K562 (cell line): ENCODE data around the gene SACM1L. TPM values are rescaled to one million over a fixed set of nuclear protein-coding genes. Genes with fewer than 3 reads are reported as not detected.

Experiments
- ATAC-seq: fragments of 200-7000 bp; cut with Tn5 transposase; 3 replicates; pipeline ENCODE4 v1.9.1; 2020; ENCODE audit warnings: moderate library complexity
- BruUV-seq: library from RNA; stranded (reverse); fragments of 400-500 nt; replicated peaks from 2 replicates; lab custom pipeline; 2021; lab: Mats Ljungman, UMichigan
- CTCF ChIA-PET: fragments of 300-600 bp; formaldehyde crosslinking; extraction: SDS; loops from one replicate; lab custom pipeline; 2021; ENCODE audit warnings: low intra/inter-chr PET ratio; lab: Yijun Ruan, JAX
- POLR2A ChIA-PET: fragments of 300-600, 350-650 bp; sonication (Branson Sonifier 250); formaldehyde crosslinking; extraction: SDS; loops from one replicate; lab custom pipeline; 2021; ENCODE audit warnings: antibody characterized with exemption, inconsistent platforms; lab: Yijun Ruan, JAX
- DNase-seq, 4 experiments: peaks; one replicate each; pipeline versions ENCODE4 v3.0.0 to v3.0.0-alpha.2; 2011 to 2018; ENCODE audit warnings: low spot score in 3 of 4, mixed read lengths in 3 of 4; ENCODE audit errors: extremely low read depth in 1 of 4
- FAIRE-seq: peaks from 2 replicates; lab custom pipeline; 2011; peaks lifted over from hg19 to GRCh38; lab: Jason Lieb, UNC
- H2AFZ ChIP-seq: 2 replicates; pipeline ENCODE4 v1.6.0; 2011; ENCODE audit warnings: low read depth, low read length, control low read depth, inconsistent platforms
- H3K27ac ChIP-seq: fragments of 200-600 bp; 3 replicates; pipeline ENCODE4 v1.8.0; 2011; ENCODE audit warnings: low read depth, mild to moderate bottlenecking, control low read depth, inconsistent platforms, low read length, moderate library complexity, mixed read lengths; ENCODE audit errors: extremely low read depth
- H3K27me3 ChIP-seq, 2 experiments: fragments of 300-600 bp in 1 of 2; 2 replicates in 1 of 2; 3 replicates in 1 of 2; pipeline versions ENCODE4 v1.6.0 to v1.8.0; 2011; ENCODE audit warnings: inconsistent platforms in 2 of 2, low read length in 2 of 2, mild to moderate bottlenecking in 1 of 2, mixed read lengths in 1 of 2, moderate library complexity in 1 of 2; ENCODE audit not compliant: control insufficient read depth in 2 of 2, insufficient read depth in 2 of 2
- H3K36me3 ChIP-seq: fragments of 300-600 bp; 3 replicates; pipeline ENCODE4 v1.8.0; 2011; ENCODE audit warnings: mild to moderate bottlenecking, low read length, inconsistent platforms; ENCODE audit not compliant: control insufficient read depth, insufficient read depth
- H3K4me1 ChIP-seq, 2 experiments: fragments of 200-600 bp in 1 of 2; replicated peaks in 1 of 2; 2 replicates in 1 of 2; 3 replicates in 1 of 2; pipeline versions ENCODE4 v1.5.1 to v1.8.0; 2011; ENCODE audit warnings: inconsistent platforms in 2 of 2, low read length in 2 of 2, mild to moderate bottlenecking in 1 of 2, mixed read lengths in 1 of 2, moderate library complexity in 1 of 2; ENCODE audit not compliant: control insufficient read depth in 2 of 2, insufficient read depth in 2 of 2
- H3K4me2 ChIP-seq: 2 replicates; pipeline ENCODE4 v1.6.1; 2011; ENCODE audit warnings: low read length, control low read depth, inconsistent platforms, mixed read lengths; ENCODE audit not compliant: insufficient read depth
- H3K4me3 ChIP-seq: fragments of 200-600 bp; sonication (generic), shearing (Covaris generic); 2 replicates; pipeline ENCODE4 v1.5.1; 2016; ENCODE audit warnings: control low read depth, inconsistent platforms
- H3K79me2 ChIP-seq: fragments of 200-600 bp; 3 replicates; pipeline ENCODE4 v1.8.0; 2011; ENCODE audit warnings: low read length, inconsistent platforms; ENCODE audit not compliant: control insufficient read depth, insufficient read depth
- H3K9ac ChIP-seq, 2 experiments: 2 replicates each; pipeline versions ENCODE4 v1.6.0 to v1.6.1; 2011; ENCODE audit warnings: low read depth in 2 of 2, low read length in 2 of 2, control low read depth in 1 of 2, inconsistent platforms in 1 of 2, mild to moderate bottlenecking in 1 of 2, mixed read lengths in 1 of 2; ENCODE audit not compliant: insufficient read depth in 1 of 2
- H3K9me1 ChIP-seq: one replicate; pipeline ENCODE4 v1.6.0; 2011; ENCODE audit warnings: inconsistent platforms, mild to moderate bottlenecking, low read length, moderate library complexity; ENCODE audit not compliant: control insufficient read depth, insufficient read depth
- H3K9me3 ChIP-seq: replicated peaks from 2 replicates; pipeline ENCODE4 v1.5.1; 2011; ENCODE audit warnings: low read depth, low read length, inconsistent platforms; ENCODE audit not compliant: control insufficient read depth, insufficient read depth
- H4K20me1 ChIP-seq: replicated peaks from 2 replicates; pipeline ENCODE4 v1.6.1; 2011; ENCODE audit warnings: low read length, inconsistent platforms, mixed read lengths; ENCODE audit not compliant: control insufficient read depth, insufficient read depth
- CXXC5 ChIP-seq: fragments of 250-450 bp; sonication (Bioruptor Pico); IDR thresholded peaks from 2 replicates; pipeline ENCODE4 v1.8.0; 2022; ENCODE audit warnings: inconsistent platforms, mild to moderate bottlenecking, moderate library complexity
- ELF4 ChIP-seq: fragments of 450-650 bp; formaldehyde crosslinking; IDR thresholded peaks from 2 replicates; pipeline ENCODE4 v1.4.0; 2022; ENCODE audit warnings: missing genetic modification characterization
- GABPB1 ChIP-seq: sonication (generic); formaldehyde crosslinking; IDR thresholded peaks from 2 replicates; pipeline ENCODE4 v1.8.0; 2022; ENCODE audit warnings: mild to moderate bottlenecking, missing genetic modification reagents
- JUN ChIP-seq, 2 experiments: sonication (generic) in 1 of 2; formaldehyde crosslinking in 1 of 2; IDR thresholded peaks; 2 replicates each; pipeline versions ENCODE4 v1.6.1 to v1.8.0; 2012 to 2022; ENCODE audit warnings: borderline replicate concordance in 2 of 2, mild to moderate bottlenecking in 2 of 2, improper control_type of control experiment in 1 of 2, low read depth in 1 of 2, low read length in 1 of 2, missing genetic modification reagents in 1 of 2
- KLF1 ChIP-seq: fragments of 450-650 bp; IDR thresholded peaks from 2 replicates; pipeline ENCODE4 v1.6.1; 2016; ENCODE audit warnings: missing genetic modification characterization, missing compliant biosample characterization
- NR2C2 ChIP-seq, 2 experiments: fragments of 200-800 bp in 1 of 2; sonication (Bioruptor generic) in 1 of 2; sonication (generic) in 1 of 2; formaldehyde crosslinking in 1 of 2; IDR thresholded peaks; 2 replicates each; pipeline versions ENCODE4 v1.6.1 to v1.8.0; 2016 to 2022; ENCODE audit warnings: mild to moderate bottlenecking in 1 of 2, missing compliant biosample characterization in 1 of 2, missing genetic modification characterization in 1 of 2, missing genetic modification reagents in 1 of 2
- PURB ChIP-seq: sonication (generic); formaldehyde crosslinking; IDR thresholded peaks from 2 replicates; pipeline ENCODE4 v1.9.0; 2021; ENCODE audit warnings: low read depth, mild to moderate bottlenecking, missing genetic modification reagents
- SRF ChIP-seq, 2 experiments: fragments of 250-450, 450-650 bp in 1 of 2; sonication (Bioruptor Pico) in 1 of 2; sonication (generic) in 1 of 2; formaldehyde crosslinking; IDR thresholded peaks; 2 replicates each; pipeline versions ENCODE4 v1.5.0 to v1.5.1; 2020 to 2022; ENCODE audit warnings: mild to moderate bottlenecking in 1 of 2, missing genetic modification reagents in 1 of 2
- XRCC4 ChIP-seq: IDR thresholded peaks from one replicate; pipeline ENCODE4 v1.6.1; 2011; ENCODE audit not compliant: insufficient read depth, insufficient read length; ENCODE audit errors: extremely low read depth
- ZNF224 ChIP-seq: sonication (generic); formaldehyde crosslinking; IDR thresholded peaks from 2 replicates; pipeline ENCODE4 v1.8.0; 2022; ENCODE audit warnings: mild to moderate bottlenecking, missing genetic modification reagents
- in situ Hi-C: fragments of 300-500 bp; cut with MboI; formaldehyde crosslinking; loops from 4 replicates; pipeline ENCODE4 v1.15.0; 2018; ENCODE audit warnings: inconsistent platforms, mixed read lengths
- intact Hi-C: fragments of 100-400 bp; cut with micrococcal nuclease; formaldehyde crosslinking; loops from 2 replicates; pipeline ENCODE4 v1.14.2; 2022
- polyA plus RNA-seq, 8 experiments: library from polyadenylated mRNA; depleted of rRNA in 4 of 8; stranded (reverse) in 5 of 8; unstranded in 3 of 8; fragments of >200 nt; fragmentation: Nextera tagmentation in 2 of 8; fragmentation: Illumina TruSeq in 1 of 8; extraction: Ambion mirVana in 2 of 8; extraction: Trizol in 1 of 8; gene quantifications; 2 replicates each; pipeline versions ENCODE4 v1.2.1 to v1.2.3, GENCODE V29; 2011 to 2014; ENCODE audit warnings: inconsistent platforms in 1 of 8, missing spikeins in 1 of 8
- total RNA-seq, 7 experiments: library from RNA; depleted of rRNA in 6 of 7; stranded (reverse); fragments of >200 nt in 6 of 7; fragmentation: Illumina TruSeq in 2 of 7; extraction: Trizol in 2 of 7; gene quantifications; 2 replicates each; pipeline versions ENCODE4 v1.2.1 to v1.2.3, GENCODE V29; 2011 to 2021; ENCODE audit warnings: low replicate concordance in 1 of 7
- TF ChIP-seq, protein P1 (sequence below): sonication (generic); formaldehyde crosslinking; IDR thresholded peaks from 2 replicates; pipeline ENCODE4 v1.8.1; 2023; ENCODE audit warnings: mild to moderate bottlenecking, missing genetic modification reagents
- TF ChIP-seq, protein P2 (sequence below), 2 experiments: fragments of 150-350 bp in 1 of 2; IDR thresholded peaks; 2 replicates each; pipeline ENCODE4 v1.6.1; 2012 to 2016; ENCODE audit warnings: low read depth in 2 of 2, low read length in 2 of 2, mild to moderate bottlenecking in 1 of 2, moderate library complexity in 1 of 2

Gene SACM1L
- total and polyA plus RNA-seq, 9 of the 15 experiments (the other 6 are each of a cell fraction or from before 2014, with no cell fraction given): 25.7 to 67.2 (median 40.3) TPM

DNA sequence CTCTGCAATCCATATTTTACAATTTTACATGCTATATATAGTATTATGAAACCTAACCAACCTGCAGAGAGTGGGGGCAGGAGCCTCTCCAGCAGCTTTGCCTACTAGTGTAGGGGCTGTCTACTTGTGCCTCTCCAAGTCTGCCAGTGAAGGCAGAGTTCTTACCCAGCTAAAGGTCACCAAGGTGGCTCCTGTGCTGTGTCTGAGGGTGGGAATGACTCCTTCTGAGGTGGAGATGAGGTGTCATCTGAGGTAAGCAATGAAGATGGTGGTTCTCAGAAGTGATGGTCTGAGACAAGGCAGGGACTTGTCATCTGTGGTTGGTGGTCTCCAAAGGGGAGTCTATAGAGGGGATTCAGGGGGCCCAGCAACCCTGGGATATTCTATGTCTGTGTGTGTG is 47.5 kb downstream of the SACM1L start:
- Histone ChIP-seq H3K36me3 (peaks cover 94% of the 10 kb centered on the region), H3K27me3 (no peaks in the 10 kb centered on the region), H4K20me1 (no peaks in the 10 kb centered on the region), H3K27ac (no peak overlapping the region), H3K4me2 (no peak overlapping the region), H2AFZ (no peak overlapping the region), H3K79me2 (no peaks in the 10 kb centered on the region), H3K4me3 (no peak overlapping the region), H3K9me1 (no peaks in the 10 kb centered on the region), H3K4me1 (no peaks in the 10 kb centered on the region), H3K9me3 (no peaks in the 10 kb centered on the region), H3K9ac (no peak overlapping the region)
- intact Hi-C loops: no loop called here
- FAIRE-seq (no peak), ATAC-seq (no peak), DNase-seq (no peak)
- TF ChIP-seq KLF1 (tag): no peak
- no peak for TF ChIP-seq PURB (CRISPR knock-in tag)
- TF ChIP-seq XRCC4: no peak
- no peak for TF ChIP-seq NR2C2 (CRISPR knock-in tag; IDR thresholded peaks at IDR 0.05)
- TF ChIP-seq NR2C2 (tag; IDR thresholded peaks at IDR 0.05): no peak
- TF ChIP-seq JUN (IDR thresholded peaks at IDR 0.05; ENCODE audit: borderline replicate concordance, low read depth, low read length): no peak
- TF ChIP-seq JUN (CRISPR knock-in tag; IDR thresholded peaks at IDR 0.05; ENCODE audit: borderline replicate concordance): no peak
- TF ChIP-seq, protein P1, sequence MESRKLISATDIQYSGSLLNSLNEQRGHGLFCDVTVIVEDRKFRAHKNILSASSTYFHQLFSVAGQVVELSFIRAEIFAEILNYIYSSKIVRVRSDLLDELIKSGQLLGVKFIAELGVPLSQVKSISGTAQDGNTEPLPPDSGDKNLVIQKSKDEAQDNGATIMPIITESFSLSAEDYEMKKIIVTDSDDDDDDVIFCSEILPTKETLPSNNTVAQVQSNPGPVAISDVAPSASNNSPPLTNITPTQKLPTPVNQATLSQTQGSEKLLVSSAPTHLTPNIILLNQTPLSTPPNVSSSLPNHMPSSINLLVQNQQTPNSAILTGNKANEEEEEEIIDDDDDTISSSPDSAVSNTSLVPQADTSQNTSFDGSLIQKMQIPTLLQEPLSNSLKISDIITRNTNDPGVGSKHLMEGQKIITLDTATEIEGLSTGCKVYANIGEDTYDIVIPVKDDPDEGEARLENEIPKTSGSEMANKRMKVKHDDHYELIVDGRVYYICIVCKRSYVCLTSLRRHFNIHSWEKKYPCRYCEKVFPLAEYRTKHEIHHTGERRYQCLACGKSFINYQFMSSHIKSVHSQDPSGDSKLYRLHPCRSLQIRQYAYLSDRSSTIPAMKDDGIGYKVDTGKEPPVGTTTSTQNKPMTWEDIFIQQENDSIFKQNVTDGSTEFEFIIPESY (CRISPR knock-in tag): no peak
- TF ChIP-seq SRF (CRISPR knock-in tag; IDR thresholded peaks at IDR 0.05): no peak
- TF ChIP-seq ZNF224 (CRISPR knock-in tag): no peak
- TF ChIP-seq, protein P2, sequence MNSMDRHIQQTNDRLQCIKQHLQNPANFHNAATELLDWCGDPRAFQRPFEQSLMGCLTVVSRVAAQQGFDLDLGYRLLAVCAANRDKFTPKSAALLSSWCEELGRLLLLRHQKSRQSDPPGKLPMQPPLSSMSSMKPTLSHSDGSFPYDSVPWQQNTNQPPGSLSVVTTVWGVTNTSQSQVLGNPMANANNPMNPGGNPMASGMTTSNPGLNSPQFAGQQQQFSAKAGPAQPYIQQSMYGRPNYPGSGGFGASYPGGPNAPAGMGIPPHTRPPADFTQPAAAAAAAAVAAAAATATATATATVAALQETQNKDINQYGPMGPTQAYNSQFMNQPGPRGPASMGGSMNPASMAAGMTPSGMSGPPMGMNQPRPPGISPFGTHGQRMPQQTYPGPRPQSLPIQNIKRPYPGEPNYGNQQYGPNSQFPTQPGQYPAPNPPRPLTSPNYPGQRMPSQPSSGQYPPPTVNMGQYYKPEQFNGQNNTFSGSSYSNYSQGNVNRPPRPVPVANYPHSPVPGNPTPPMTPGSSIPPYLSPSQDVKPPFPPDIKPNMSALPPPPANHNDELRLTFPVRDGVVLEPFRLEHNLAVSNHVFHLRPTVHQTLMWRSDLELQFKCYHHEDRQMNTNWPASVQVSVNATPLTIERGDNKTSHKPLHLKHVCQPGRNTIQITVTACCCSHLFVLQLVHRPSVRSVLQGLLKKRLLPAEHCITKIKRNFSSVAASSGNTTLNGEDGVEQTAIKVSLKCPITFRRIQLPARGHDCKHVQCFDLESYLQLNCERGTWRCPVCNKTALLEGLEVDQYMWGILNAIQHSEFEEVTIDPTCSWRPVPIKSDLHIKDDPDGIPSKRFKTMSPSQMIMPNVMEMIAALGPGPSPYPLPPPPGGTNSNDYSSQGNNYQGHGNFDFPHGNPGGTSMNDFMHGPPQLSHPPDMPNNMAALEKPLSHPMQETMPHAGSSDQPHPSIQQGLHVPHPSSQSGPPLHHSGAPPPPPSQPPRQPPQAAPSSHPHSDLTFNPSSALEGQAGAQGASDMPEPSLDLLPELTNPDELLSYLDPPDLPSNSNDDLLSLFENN (IDR thresholded peaks at IDR 0.05; ENCODE audit: low read depth in 2 of 2, low read length in 2 of 2): no peak
- no peak for TF ChIP-seq ELF4 (CRISPR knock-in tag)
- TF ChIP-seq GABPB1 (CRISPR knock-in tag): no peak
- no peak for TF ChIP-seq CXXC5 (CRISPR knock-in tag)
- in situ Hi-C loops: no loop called here
- ChIA-PET CTCF (no interaction called here), POLR2A (interaction anchor here (0.6 to 0.8 kb wide), 2 partner anchors 11 to 304 kb away, joined by 3 to 5 read pairs; no protein-coding TSS in a partner anchor)
- no TSS peak for BruUV-seq
